ENCODE results near the gene DICER1.

- no peak for TF ChIP-seq CTCF (optimal IDR thresholded peaks at IDR 0.05 in 1 of 3, IDR thresholded peaks at IDR 0.05 in 1 of 3, conservative IDR thresholded peaks at IDR 0.05 in 1 of 3; ENCODE audit: extremely low read depth in 1 of 3, insufficient read depth in 2 of 3, low read length in 3 of 3)
- TF ChIP-seq EZH2 (IDR thresholded peaks at IDR 0.05; ENCODE audit: low read length) = no peak
These were observed 99.5 kb downstream of the DICER1 start for GRCh38 chr14:95057851-95058250.
